Sigmoid colon (tissue), 7 donors: ENCODE data around the gene SLC6A1. TPM values are rescaled to one million over a fixed set of nuclear protein-coding genes. Genes with fewer than 3 reads are reported as not detected.

Source experiments
- DNase-seq: peaks from one replicate; pipeline ENCODE4 v3.0.0-alpha.2; 2019
- H3K27ac ChIP-seq, 4 donors: fragments of 200-600 bp; sonication (generic); one replicate each; pipeline ENCODE4 v1.5.1; 2016 to 2019; ENCODE audit warnings: mild to moderate bottlenecking in 1 of 4
- H3K27me3 ChIP-seq, 3 donors: fragments of 200-600 bp; sonication (generic); one replicate each; pipeline ENCODE4 v1.5.1; 2019; ENCODE audit warnings: mild to moderate bottlenecking in 1 of 3
- H3K36me3 ChIP-seq, 4 donors: fragments of 200-600 bp; sonication (generic); one replicate each; pipeline ENCODE4 v1.5.1; 2016 to 2019
- H3K4me1 ChIP-seq, 4 donors: fragments of 200-600 bp; sonication (generic); one replicate each; pipeline ENCODE4 v1.5.1; 2017 to 2019
- H3K4me3 ChIP-seq, 4 donors: fragments of 200-600 bp; sonication (generic); one replicate each; pipeline ENCODE4 v1.5.1; 2017 to 2019; ENCODE audit warnings: mild to moderate bottlenecking in 2 of 4, moderate library complexity in 1 of 4
- H3K9me3 ChIP-seq, 4 donors: fragments of 200-600 bp in 3 of 4; sonication (generic) in 3 of 4; one replicate each; pipeline versions ENCODE4 v1.5.1 to v1.6.1; 2013 to 2019
- EP300 ChIP-seq, 4 donors: sonication (generic); formaldehyde crosslinking; IDR thresholded peaks; one replicate each; pipeline ENCODE4 v1.6.1; 2017; ENCODE audit warnings: antibody characterized with exemption in 4 of 4
- POLR2A ChIP-seq, 2 donors: fragments of 450-650 bp; IDR thresholded peaks; one replicate each; pipeline ENCODE4 v1.6.1; 2016; ENCODE audit warnings: antibody characterized with exemption in 2 of 2, mild to moderate bottlenecking in 2 of 2, moderate library complexity in 2 of 2
- POLR2AphosphoS5 ChIP-seq, 4 donors: sonication (generic); formaldehyde crosslinking; IDR thresholded peaks; one replicate each; pipeline ENCODE4 v1.6.1; 2017; ENCODE audit warnings: antibody characterized with exemption in 4 of 4
- WGBS, 2 donors: extraction: QIAGEN DNeasy Blood & Tissue Kit; methylation state at CpG; one replicate each; pipeline ENCODE4 v1.1.7; 2013; 5-methylcytosine and 5-hydroxymethylcytosine counted together
- intact Hi-C: fragments of 100-400 bp; cut with DNase I; formaldehyde crosslinking; loops from one replicate; pipeline ENCODE4 v1.15.1; 2023
- polyA plus RNA-seq, 3 donors: library from polyadenylated mRNA; stranded (reverse); fragments of 200-250 nt; gene quantifications; one replicate each; pipeline ENCODE4 v1.2.3, GENCODE V29; 2013
- total RNA-seq, 4 donors: library from RNA; depleted of rRNA; stranded (reverse); fragments of >200 nt; gene quantifications; one replicate each; pipeline ENCODE4 v1.1.0, GENCODE V29; 2016
- TF ChIP-seq, protein P1 (sequence below), 4 experiments: fragments of 450-650 bp in 3 of 4; fragments of 200-600 bp in 1 of 4; IDR thresholded peaks; one replicate each; pipeline ENCODE4 v1.5.1; 2016 to 2019; ENCODE audit warnings: antibody characterized with exemption in 4 of 4, mild to moderate bottlenecking in 3 of 4, moderate library complexity in 2 of 4
- donor health status: healthy with polysubstance abuse.
- donor health status: Bipolar disorder and iron deficiency.
- donor health status: healthy.

Gene SLC6A1
- total and polyA plus RNA-seq, 7 donors: under 0.01 to 1.4 (median 0.29) TPM; not detected in 1

DNA sequence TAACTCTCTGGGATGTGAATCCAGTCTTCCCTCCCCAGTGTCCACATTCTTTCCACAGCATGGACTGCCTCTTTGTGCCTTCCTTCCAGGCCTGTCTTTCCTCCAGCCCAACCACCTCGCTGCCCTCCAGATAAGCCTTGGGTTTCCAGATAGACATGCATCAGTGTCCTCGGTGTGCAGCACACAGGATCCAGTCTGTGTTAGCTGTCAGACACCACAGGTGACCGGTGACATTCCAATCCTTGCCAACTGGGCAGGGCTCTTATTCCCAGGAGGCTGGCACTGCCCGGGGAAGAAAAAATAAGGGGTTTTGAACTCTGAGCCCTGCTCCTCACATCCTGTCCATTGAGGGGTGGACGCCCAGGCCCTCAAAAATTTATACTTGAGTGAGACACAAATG is 6.0 kb upstream of the SLC6A1 start:
- intact Hi-C loops: no loop called here
- Histone ChIP-seq H3K27ac (no peak overlapping the region), H3K9me3 (no peaks in the 10 kb centered on the region), H3K27me3 (no peaks in the 10 kb centered on the region), H3K4me1 (peaks cover 0 to 8% (median 6%) of the 10 kb centered on the region in 4 donors), H3K4me3 (no peak overlapping the region), H3K36me3 (no peaks in the 10 kb centered on the region)
- WGBS, 2 donors: 83 to 88% methylated on average over 5 of the region's 5 CpGs
- no peak for DNase-seq
- TF ChIP-seq, protein P1, sequence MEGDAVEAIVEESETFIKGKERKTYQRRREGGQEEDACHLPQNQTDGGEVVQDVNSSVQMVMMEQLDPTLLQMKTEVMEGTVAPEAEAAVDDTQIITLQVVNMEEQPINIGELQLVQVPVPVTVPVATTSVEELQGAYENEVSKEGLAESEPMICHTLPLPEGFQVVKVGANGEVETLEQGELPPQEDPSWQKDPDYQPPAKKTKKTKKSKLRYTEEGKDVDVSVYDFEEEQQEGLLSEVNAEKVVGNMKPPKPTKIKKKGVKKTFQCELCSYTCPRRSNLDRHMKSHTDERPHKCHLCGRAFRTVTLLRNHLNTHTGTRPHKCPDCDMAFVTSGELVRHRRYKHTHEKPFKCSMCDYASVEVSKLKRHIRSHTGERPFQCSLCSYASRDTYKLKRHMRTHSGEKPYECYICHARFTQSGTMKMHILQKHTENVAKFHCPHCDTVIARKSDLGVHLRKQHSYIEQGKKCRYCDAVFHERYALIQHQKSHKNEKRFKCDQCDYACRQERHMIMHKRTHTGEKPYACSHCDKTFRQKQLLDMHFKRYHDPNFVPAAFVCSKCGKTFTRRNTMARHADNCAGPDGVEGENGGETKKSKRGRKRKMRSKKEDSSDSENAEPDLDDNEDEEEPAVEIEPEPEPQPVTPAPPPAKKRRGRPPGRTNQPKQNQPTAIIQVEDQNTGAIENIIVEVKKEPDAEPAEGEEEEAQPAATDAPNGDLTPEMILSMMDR (IDR thresholded peaks at IDR 0.05): no peak
- no peak for TF ChIP-seq POLR2AphosphoS5 (IDR thresholded peaks at IDR 0.05)
- no peak for TF ChIP-seq EP300 (IDR thresholded peaks at IDR 0.05)
- TF ChIP-seq POLR2A (IDR thresholded peaks at IDR 0.05): no peak

DNA sequence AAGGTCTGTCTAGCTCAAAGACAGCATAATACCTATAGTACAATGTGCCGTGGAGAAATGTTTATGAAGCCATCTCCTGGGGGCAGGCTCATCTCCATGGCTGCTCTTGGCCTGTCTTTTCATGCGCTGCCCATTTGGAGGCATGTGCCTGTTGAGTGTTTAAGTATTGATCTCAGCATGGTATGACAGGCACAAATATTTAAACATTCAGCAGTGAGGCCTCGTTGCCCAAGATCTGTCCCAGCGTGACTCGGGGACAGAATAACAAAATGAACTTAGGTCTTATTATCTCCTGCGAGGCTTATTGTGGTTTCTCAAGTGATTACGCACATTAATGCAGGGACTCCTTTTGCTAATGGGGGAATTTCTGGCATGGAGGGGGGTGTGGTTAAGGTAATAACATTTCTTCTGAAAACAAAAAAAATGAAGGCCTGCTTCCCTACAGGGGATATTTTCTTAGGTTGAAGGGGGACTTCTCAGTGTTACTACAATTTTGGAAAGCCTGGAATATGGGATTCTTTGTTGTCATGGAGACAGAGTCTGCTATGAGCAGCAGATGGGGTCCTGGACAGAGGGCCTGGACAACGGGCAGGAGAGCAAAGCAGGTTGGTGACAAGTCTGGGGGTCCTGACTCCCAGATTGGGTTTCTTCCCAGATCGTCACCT is 4.4 kb upstream of the SLC6A1 start:
- Histone ChIP-seq H3K36me3 (no peaks in the 10 kb centered on the region), H3K27ac (no peak overlapping the region), H3K4me1 (peaks cover 0 to 12% (median 5%) of the 10 kb centered on the region in 4 donors), H3K27me3 (peaks cover 3 to 4% (median 4%) of the 10 kb centered on the region in 3 donors), H3K4me3 (no peak overlapping the region), H3K9me3 (no peaks in the 10 kb centered on the region)
- TF ChIP-seq EP300 (IDR thresholded peaks at IDR 0.05): no peak
- no peak for TF ChIP-seq POLR2A (IDR thresholded peaks at IDR 0.05)
- TF ChIP-seq POLR2AphosphoS5 (IDR thresholded peaks at IDR 0.05): no peak
- TF ChIP-seq, protein P1 (IDR thresholded peaks at IDR 0.05): no peak
- intact Hi-C loops: no loop called here
- DNase-seq: no peak
- 77 to 83% methylated on average over 9 of the region's 9 CpGs for WGBS, 2 donors

DNA sequence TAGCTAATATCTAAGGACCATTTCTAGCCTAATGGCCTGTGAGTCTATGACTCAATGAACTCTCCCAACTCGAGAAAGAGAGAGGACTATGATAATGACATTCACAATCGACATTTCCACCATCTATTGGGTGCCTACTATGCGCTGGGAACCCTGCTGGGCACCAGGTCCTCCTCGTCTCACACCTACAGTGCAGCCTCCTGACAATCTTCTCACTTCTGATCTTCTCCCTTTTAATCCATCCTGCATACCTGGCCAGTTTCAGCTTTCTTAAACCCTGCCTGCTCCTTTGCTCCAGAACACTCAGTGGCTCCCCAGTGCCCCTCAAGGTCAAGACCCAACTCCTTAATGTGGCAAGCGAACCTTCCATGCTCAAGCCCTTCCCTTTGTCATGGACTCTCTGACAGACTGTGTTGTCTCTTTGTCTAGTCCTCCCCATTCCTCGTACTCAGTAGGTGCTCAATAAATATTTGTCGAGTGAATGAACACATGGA is 3.5 kb upstream of the SLC6A1 start:
- Histone ChIP-seq H3K4me1 (peaks cover 0 to 15% (median 6%) of the 10 kb centered on the region in 4 donors), H3K36me3 (no peaks in the 10 kb centered on the region), H3K9me3 (no peaks in the 10 kb centered on the region), H3K27me3 (peaks cover 12 to 13% (median 13%) of the 10 kb centered on the region in 3 donors), H3K27ac (no peak overlapping the region), H3K4me3 (no peak overlapping the region)
- 74 to 75% methylated on average over 7 of the region's 7 CpGs for WGBS, 2 donors
- TF ChIP-seq POLR2AphosphoS5 (IDR thresholded peaks at IDR 0.05): no peak
- TF ChIP-seq, protein P1 (IDR thresholded peaks at IDR 0.05): no peak
- no peak for TF ChIP-seq EP300 (IDR thresholded peaks at IDR 0.05)
- TF ChIP-seq POLR2A (IDR thresholded peaks at IDR 0.05): no peak
- no peak for DNase-seq
- intact Hi-C loops: no loop called here

DNA sequence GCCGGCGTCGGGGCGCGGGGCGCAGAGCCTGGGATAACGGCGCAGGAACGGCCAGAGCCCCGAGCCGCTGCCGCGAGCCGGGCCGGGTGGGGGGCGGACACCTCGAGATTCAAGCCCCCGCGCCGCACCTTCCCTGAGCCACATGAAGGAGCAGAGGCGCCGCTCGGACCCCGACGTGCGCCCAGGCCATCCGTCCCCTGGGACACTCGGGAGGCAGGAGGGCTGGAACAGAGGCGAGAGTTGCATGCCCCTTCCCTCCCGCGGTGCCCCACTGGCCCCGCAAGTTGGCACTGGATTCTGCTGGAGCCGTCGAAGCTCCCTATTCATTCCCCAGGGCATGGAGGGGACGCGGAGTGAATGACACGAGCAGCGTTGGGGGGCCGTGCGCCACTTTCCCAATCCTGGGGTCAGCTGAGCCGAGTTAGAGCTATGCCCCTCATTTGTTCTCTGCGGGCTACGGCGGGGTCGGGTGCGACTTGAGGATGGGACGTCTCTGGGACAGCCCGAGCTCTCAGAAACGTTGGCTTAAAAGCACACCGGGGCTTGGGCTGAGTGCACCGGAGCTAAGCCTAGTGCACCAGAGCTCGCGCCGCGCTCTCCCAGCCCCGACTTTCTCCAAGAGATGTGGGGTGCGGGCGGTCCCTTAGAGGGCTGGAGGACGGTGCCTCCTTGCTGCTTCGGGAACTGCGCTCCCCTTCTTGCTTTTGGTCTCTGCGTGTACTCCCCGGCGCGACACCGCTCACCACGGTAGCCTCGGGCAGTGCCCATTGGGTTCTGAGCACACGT is 588 bp downstream of the SLC6A1 start:
- Histone ChIP-seq H3K27me3 (peaks cover 12 to 36% (median 29%) of the 10 kb centered on the region in 3 donors), H3K4me1 (peaks cover 0 to 15% (median 6%) of the 10 kb centered on the region in 4 donors), H3K4me3 (peak overlapping the region in 3 of 4 donors; percentile 43 to 50 (median 48)), H3K27ac (no peak overlapping the region), H3K9me3 (no peaks in the 10 kb centered on the region), H3K36me3 (no peaks in the 10 kb centered on the region)
- TF ChIP-seq, protein P1 (IDR thresholded peaks at IDR 0.05): no peak
- TF ChIP-seq POLR2AphosphoS5 (IDR thresholded peaks at IDR 0.05) (no peak), POLR2A (IDR thresholded peaks at IDR 0.05) (no peak), EP300 (IDR thresholded peaks at IDR 0.05) (no peak)
- intact Hi-C loops: no loop called here
- no peak for DNase-seq
- WGBS, 2 donors: 5 to 14% methylated on average over 69 of the region's 69 CpGs
